PC-9 (cell line): ENCODE results near the gene HELZ2. TPM values are rescaled to one million over a fixed set of nuclear protein-coding genes. Genes with fewer than 3 reads are reported as not detected.

ENCODE experiments used
- BruUV-seq: library from RNA; stranded (reverse); fragments of 400-500 nt; replicated peaks from 2 replicates; lab custom pipeline; 2021; lab: Mats Ljungman, UMichigan
- CTCF ChIA-PET: fragments of 300-600 bp; sonication (Branson Sonifier 250); formaldehyde crosslinking; loops from one replicate; lab custom pipeline; 2022; ENCODE audit warnings: antibody characterized with exemption; lab: Charles Lee
- POLR2A ChIA-PET: fragments of 300-600 bp; sonication (Branson Sonifier 250); formaldehyde crosslinking; loops from one replicate; lab custom pipeline; 2022; ENCODE audit warnings: antibody characterized with exemption; ENCODE audit not compliant: unreplicated experiment; lab: Charles Lee
- DNase-seq, 2 experiments: peaks; one replicate each; pipeline versions ENCODE4 v3.0.0 to v3.0.0-alpha.2; 2015 to 2022; ENCODE audit warnings: mixed read lengths in 1 of 2
- H2AFZ ChIP-seq: fragments of 200-600 bp; sonication (generic); 2 replicates; pipeline ENCODE4 v1.8.1; 2017; ENCODE audit warnings: antibody characterized with exemption
- H3F3A ChIP-seq: fragments of 200-600 bp; sonication (generic); 2 replicates; pipeline ENCODE4 v1.8.1; 2017; ENCODE audit warnings: antibody characterized with exemption, mild to moderate bottlenecking, low read depth; ENCODE audit not compliant: insufficient read depth
- H3K27ac ChIP-seq: fragments of 200-600 bp; sonication (generic); 2 replicates; pipeline ENCODE4 v1.6.1; 2016; ENCODE audit warnings: mixed run types
- H3K27me3 ChIP-seq: fragments of 200-600 bp; sonication (generic); 2 replicates; pipeline ENCODE4 v1.6.1; 2016; ENCODE audit warnings: low read depth, mixed run types; ENCODE audit not compliant: insufficient read depth
- H3K36me3 ChIP-seq: fragments of 200-600 bp; sonication (generic); 2 replicates; pipeline ENCODE4 v1.6.1; 2016; ENCODE audit warnings: low read depth, mixed run types
- H3K4me1 ChIP-seq: fragments of 200-600 bp; sonication (generic); replicated peaks from 2 replicates; pipeline ENCODE4 v1.6.1; 2016; ENCODE audit warnings: mixed run types; ENCODE audit not compliant: insufficient read depth
- H3K4me2 ChIP-seq: fragments of 200-600 bp; sonication (generic); 2 replicates; pipeline ENCODE4 v1.6.1; 2017; ENCODE audit warnings: mixed run types
- H3K4me3 ChIP-seq: fragments of 200-600 bp; sonication (generic); 2 replicates; pipeline ENCODE4 v1.6.1; 2016; ENCODE audit warnings: mixed run types
- H3K79me2 ChIP-seq: fragments of 200-600 bp; sonication (generic); 2 replicates; pipeline ENCODE4 v1.6.1; 2017; ENCODE audit warnings: low read depth, mixed run types
- H3K9me2 ChIP-seq: fragments of 200-600 bp; sonication (generic); 2 replicates; pipeline ENCODE4 v1.8.1; 2017; ENCODE audit warnings: mild to moderate bottlenecking; ENCODE audit not compliant: insufficient read depth
- H3K9me3 ChIP-seq: fragments of 200-600 bp; sonication (generic); 2 replicates; pipeline ENCODE4 v1.8.1; 2016; ENCODE audit warnings: low read depth; ENCODE audit not compliant: insufficient read depth
- H4K20me1 ChIP-seq: fragments of 200-600 bp; sonication (generic); 2 replicates; pipeline ENCODE4 v1.8.1; 2017; ENCODE audit not compliant: insufficient read depth
- EZH2 ChIP-seq: fragments of 200-600 bp; sonication (generic); IDR thresholded peaks from 2 replicates; pipeline ENCODE4 v1.8.0; 2017; ENCODE audit warnings: antibody characterized with exemption, low read depth
- intact Hi-C: fragments of 100-400 bp; cut with micrococcal nuclease; formaldehyde crosslinking; loops from one replicate; pipeline ENCODE4 v1.10.0; 2022; ENCODE audit not compliant: unreplicated experiment
- total RNA-seq: library from RNA; stranded (reverse); gene quantifications from 2 replicates; pipeline ENCODE4 v1.2.3, GENCODE V29; 2021
- TF ChIP-seq, protein P1 (sequence below): fragments of 200-600 bp; sonication (generic); conservative IDR thresholded peaks from 2 replicates; pipeline ENCODE4 v1.6.1; 2017; ENCODE audit warnings: mixed run types, antibody characterized with exemption, mild to moderate bottlenecking, moderate library complexity

HELZ2 gene
- total RNA-seq, 1 experiment from 2014 or later: 33.7 TPM

DNA sequence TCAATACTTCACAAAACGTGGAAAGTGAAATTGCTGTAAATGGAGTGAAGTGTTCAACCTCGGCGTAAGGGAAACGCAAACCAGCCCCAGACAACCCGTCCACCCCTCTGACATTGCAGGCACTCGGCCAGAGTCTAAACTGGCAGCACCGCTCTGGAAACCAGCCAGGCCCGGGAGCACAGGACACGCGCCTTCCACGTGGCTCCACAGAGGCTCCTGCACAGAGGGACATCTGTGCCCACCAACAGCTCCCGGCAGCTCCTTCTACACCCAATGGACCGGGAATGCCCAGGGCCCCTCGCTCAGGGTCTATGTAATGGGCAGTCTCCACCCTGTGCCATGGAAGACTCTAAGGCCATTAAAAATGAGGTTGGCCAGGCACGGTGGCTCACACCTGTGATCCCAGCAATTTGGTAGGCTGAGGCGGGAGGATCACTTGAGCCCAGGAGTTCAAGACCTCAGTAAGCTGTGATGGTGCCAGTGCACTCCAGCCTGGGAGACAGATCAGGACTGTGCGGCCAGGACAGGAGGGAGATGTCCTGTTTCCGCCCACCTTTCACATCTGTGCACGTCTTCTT lies 3.4 kb upstream of the HELZ2 start:
- Histone ChIP-seq H3K4me2 (no peak overlapping the region), H3K27ac (no peak overlapping the region), H2AFZ (no peak overlapping the region), H3K79me2 (peaks cover 5% of the 10 kb centered on the region; the same call in 1 of the 2 replicates), H3K9me2 (no peaks in the 10 kb centered on the region), H3K27me3 (no peaks in the 10 kb centered on the region), H3K36me3 (no peaks in the 10 kb centered on the region), H4K20me1 (0 out of 2 replicates have a peak, but pooled peaks cover 4% of the 10 kb centered on the region), H3K9me3 (no peaks in the 10 kb centered on the region), H3F3A (peaks cover 25% of the 10 kb centered on the region), H3K4me3 (no peak overlapping the region), H3K4me1 (peaks cover 17% of the 10 kb centered on the region)
- no peak for DNase-seq
- intact Hi-C loops: no loop called here
- BruUV-seq: no TSS peak
- CTCF ChIA-PET: no interaction called here
- TF ChIP-seq, protein P1, sequence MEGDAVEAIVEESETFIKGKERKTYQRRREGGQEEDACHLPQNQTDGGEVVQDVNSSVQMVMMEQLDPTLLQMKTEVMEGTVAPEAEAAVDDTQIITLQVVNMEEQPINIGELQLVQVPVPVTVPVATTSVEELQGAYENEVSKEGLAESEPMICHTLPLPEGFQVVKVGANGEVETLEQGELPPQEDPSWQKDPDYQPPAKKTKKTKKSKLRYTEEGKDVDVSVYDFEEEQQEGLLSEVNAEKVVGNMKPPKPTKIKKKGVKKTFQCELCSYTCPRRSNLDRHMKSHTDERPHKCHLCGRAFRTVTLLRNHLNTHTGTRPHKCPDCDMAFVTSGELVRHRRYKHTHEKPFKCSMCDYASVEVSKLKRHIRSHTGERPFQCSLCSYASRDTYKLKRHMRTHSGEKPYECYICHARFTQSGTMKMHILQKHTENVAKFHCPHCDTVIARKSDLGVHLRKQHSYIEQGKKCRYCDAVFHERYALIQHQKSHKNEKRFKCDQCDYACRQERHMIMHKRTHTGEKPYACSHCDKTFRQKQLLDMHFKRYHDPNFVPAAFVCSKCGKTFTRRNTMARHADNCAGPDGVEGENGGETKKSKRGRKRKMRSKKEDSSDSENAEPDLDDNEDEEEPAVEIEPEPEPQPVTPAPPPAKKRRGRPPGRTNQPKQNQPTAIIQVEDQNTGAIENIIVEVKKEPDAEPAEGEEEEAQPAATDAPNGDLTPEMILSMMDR: no peak
- no peak for TF ChIP-seq EZH2
- POLR2A ChIA-PET: no interaction called here

DNA sequence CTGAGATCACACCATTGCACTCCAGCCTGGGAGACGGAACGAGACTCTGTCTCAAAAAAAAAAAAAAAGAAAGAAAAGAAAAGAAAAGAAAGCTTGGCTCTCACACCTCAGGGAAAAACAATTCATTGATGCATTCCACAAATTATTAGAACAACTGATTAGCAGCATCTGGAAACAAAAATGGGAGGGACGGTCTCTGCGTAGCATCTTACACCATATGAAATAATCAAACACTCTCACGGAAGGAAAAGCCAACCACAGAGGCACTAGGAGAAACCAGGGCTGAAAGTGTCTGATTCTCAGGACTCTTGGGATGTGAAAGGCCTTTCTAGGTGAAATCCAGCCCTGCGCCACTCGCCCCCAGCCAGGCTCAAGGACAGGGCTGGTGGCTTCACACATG lies 2.3 kb upstream of the HELZ2 start:
- Histone ChIP-seq H3K9me2 (no peaks in the 10 kb centered on the region), H3K9me3 (no peaks in the 10 kb centered on the region), H3K4me2 (no peak overlapping the region), H3K4me3 (no peak overlapping the region), H3K27ac (no peak overlapping the region), H3K27me3 (no peaks in the 10 kb centered on the region), H2AFZ (no peak overlapping the region), H3K79me2 (peaks cover 5% of the 10 kb centered on the region; the same call in 1 of the 2 replicates), H4K20me1 (0 out of 2 replicates have a peak, but pooled peaks cover 4% of the 10 kb centered on the region), H3K36me3 (no peaks in the 10 kb centered on the region), H3F3A (peaks cover 25% of the 10 kb centered on the region), H3K4me1 (peaks cover 16% of the 10 kb centered on the region)
- ChIA-PET POLR2A (no interaction called here), CTCF (no interaction called here)
- intact Hi-C loops: no loop called here
- TF ChIP-seq, protein P1: no peak
- no peak for TF ChIP-seq EZH2
- no TSS peak for BruUV-seq
- DNase-seq: no peak

DNA sequence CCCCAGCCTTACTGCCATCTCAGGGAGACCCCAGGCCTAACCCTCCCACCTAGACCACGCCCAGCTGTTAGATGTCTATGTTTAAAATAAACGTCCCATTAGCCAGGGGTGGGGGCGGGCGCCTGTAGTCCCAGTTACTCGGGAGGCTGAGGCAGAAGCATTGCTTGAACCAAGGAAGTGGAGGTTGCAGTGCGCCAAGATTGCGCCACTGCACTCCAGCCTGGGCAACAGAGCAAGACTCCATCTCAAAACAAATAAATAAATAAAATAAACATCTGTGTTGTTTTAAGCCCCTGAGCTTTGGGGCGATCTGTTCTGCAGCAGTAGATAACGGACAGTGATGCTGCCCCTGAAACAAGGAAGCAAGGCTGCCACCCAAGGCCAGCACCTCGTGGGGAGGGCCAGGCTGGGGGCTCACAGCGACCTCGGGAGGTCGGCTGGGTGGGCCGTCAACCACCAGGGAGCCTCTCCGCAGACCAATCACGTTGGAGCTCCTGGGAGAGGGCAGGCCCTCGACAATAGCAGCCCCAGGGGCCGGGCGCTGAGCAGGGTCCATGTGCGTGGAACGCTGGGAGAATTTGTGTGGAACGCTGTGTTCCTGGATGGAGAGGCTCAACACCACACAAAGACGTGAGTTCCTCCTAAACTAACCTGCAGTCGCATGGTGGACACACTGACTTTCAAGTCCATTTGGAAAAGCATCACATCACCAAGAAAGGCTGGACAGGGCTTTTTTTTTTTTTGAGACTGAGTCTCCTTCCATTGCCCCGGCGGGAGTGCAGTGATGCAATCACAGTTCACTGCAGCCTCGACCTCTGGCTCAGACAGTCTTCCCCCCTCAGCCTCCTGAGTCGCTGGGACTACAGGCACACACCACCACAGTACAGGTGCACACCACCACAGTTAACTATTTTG lies 1.0 kb upstream of the HELZ2 start:
- H3K27me3 ChIP-seq: no peaks in the 10 kb centered on the region
- TF ChIP-seq, protein P1: no peak
- no peak for TF ChIP-seq EZH2
- no peaks in the 10 kb centered on the region for H3K9me2 ChIP-seq
- H3K27ac ChIP-seq: no peak overlapping the region
- H3K79me2 ChIP-seq: peaks cover 5% of the 10 kb centered on the region; the same call in 1 of the 2 replicates
- intact Hi-C loops: no loop called here
- no peak overlapping the region for H3K4me3 ChIP-seq
- DNase-seq: no peak
- H3F3A ChIP-seq: peaks cover 25% of the 10 kb centered on the region
- peaks cover 11% of the 10 kb centered on the region for H3K4me1 ChIP-seq
- no peaks in the 10 kb centered on the region for H3K9me3 ChIP-seq
- no TSS peak for BruUV-seq
- H4K20me1 ChIP-seq: 0 out of 2 replicates have a peak, but pooled peaks cover 4% of the 10 kb centered on the region
- H3K4me2 ChIP-seq: peak overlapping the region; percentile 97
- ChIA-PET POLR2A (no interaction called here), CTCF (interaction anchor here (0.6 kb wide), 1 partner anchor 20 kb away, joined by 3 read pairs; no protein-coding TSS in a partner anchor)
- no peaks in the 10 kb centered on the region for H3K36me3 ChIP-seq
- H2AFZ ChIP-seq: no peak overlapping the region
